ENCODE measurements around the gene NARF. TPM values are rescaled to one million over a fixed set of nuclear protein-coding genes. Genes with fewer than 3 reads are reported as not detected.

NARF gene
- total RNA-seq, 2 experiments from 2014 or later = 75.0 to 151 TPM

DNA sequence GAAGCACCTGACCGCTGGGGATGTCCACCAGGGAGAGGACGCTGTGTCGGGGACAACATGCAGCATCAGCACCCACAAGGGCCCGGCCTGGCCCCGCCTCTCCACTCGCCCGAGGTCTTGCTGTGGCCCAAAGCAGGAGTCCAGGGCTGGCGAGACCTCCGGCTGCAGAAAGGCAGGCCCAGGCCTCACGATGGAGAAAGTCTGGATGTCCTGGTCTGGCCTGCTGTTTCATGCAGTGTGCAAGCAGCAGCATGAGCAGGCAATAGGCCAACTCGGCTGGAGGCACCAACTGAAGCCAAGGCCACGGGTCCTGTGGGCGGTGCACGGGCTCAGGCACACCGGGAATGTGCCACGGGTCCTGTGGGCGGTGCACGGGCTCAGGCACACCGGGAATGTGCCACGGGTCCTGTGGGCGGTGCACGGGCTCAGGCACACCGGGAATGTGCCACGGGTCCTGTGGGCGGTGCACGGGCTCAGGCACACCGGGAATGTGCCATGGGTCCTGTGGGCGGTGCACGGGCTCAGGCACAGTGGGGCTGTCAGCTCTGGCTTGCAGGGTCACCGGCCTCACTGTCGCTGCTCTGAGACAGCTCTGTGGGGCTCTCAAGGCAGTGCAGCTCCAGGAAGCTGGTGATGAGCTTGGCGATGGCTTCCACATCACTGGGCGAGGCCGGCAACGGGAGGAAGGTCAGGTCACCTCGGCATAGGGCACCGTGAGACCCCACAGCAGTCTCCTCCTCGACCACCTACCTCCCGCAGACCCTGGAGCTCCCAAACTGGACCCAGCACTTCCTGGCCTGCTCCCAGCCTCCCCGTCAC lies 14.9 kb upstream of the NARF start:
- no peak overlapping the region for H2AFZ ChIP-seq (ENCODE audit: low read length)
- H3K9me3 ChIP-seq (ENCODE audit: low read length) = no peaks in the 10 kb centered on the region
- H3K27ac ChIP-seq (ENCODE audit: low read depth, low read length, poor library complexity, severe bottlenecking) = no peak overlapping the region
- TF ChIP-seq CTCF (conservative IDR thresholded peaks at IDR 0.05; ENCODE audit: low read length) = no peak
- TF ChIP-seq EZH2phosphoT487 (IDR thresholded peaks at IDR 0.05; ENCODE audit: borderline replicate concordance, low read depth, low read length) = no peak
- H3K4me3 ChIP-seq (ENCODE audit: low read depth, low read length, poor library complexity, severe bottlenecking) = no peak overlapping the region
- intact Hi-C loops (cut with micrococcal nuclease; ENCODE audit: unreplicated experiment) = no loop called here
- H3K79me2 ChIP-seq (ENCODE audit: insufficient read depth, low read depth, low read length) = peaks cover 31% of the 10 kb centered on the region
- POLR2A ChIA-PET = no interaction called here
- no TSS peak for BruUV-seq (replicated peaks)
- CTCF ChIA-PET (ENCODE audit: unreplicated experiment) = no interaction called here
- H3K9me2 ChIP-seq (ENCODE audit: insufficient read depth, low read length) = no peaks in the 10 kb centered on the region
- no peak for DNase-seq (ENCODE audit: low spot score)
- no peak overlapping the region for H3K4me2 ChIP-seq (ENCODE audit: low read length)
- peaks cover 3% of the 10 kb centered on the region for H4K20me1 ChIP-seq (ENCODE audit: insufficient read depth, low read length)
- peaks cover 94% of the 10 kb centered on the region for H3K36me3 ChIP-seq (ENCODE audit: insufficient read depth, low read length)
- peaks cover 21% of the 10 kb centered on the region for H3K4me1 ChIP-seq (ENCODE audit: insufficient read depth, low read length, poor library complexity, severe bottlenecking)

DNA sequence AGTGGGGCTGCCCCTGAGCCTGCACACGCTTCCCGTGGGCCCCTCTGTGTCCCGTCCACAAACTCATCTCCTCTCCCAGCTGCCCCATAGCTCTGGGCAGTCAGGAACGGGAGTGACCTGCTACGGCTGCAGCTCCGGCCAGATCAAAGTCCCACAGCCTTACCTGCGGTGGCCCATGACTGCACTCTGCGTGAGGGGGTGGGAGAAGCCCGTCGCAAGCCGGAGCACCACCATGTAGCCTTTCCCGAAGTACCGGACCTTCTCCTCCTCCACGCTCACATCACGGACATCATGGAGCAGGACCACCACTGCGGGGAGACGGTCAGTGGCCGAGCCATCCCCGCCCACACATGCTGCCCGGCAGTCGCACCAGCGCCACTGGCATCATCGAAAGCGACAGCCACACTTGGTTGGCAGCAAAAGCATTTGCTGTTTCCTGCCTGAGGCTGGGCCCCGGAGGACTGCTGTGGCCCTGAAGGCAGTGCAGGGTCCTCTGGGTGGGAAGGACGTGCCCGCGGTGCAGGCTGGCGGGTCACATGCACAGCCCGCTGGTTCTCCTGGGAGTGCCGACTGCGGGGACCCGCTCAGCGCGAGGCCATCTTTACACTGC lies 14.2 kb upstream of the NARF start:
- intact Hi-C loops (cut with micrococcal nuclease; ENCODE audit: unreplicated experiment) = no loop called here
- peaks cover 33% of the 10 kb centered on the region for H3K79me2 ChIP-seq (ENCODE audit: insufficient read depth, low read depth, low read length)
- ChIA-PET POLR2A (no interaction called here), CTCF (ENCODE audit: unreplicated experiment) (no interaction called here)
- no peak overlapping the region for H3K4me3 ChIP-seq (ENCODE audit: low read depth, low read length, poor library complexity, severe bottlenecking)
- H3K36me3 ChIP-seq (ENCODE audit: insufficient read depth, low read length) = peaks cover 90% of the 10 kb centered on the region
- no peak overlapping the region for H2AFZ ChIP-seq (ENCODE audit: low read length)
- H4K20me1 ChIP-seq (ENCODE audit: insufficient read depth, low read length) = peaks cover 3% of the 10 kb centered on the region
- H3K9me3 ChIP-seq (ENCODE audit: low read length) = no peaks in the 10 kb centered on the region
- H3K4me2 ChIP-seq (ENCODE audit: low read length) = no peak overlapping the region
- no peak for DNase-seq (ENCODE audit: low spot score)
- H3K9me2 ChIP-seq (ENCODE audit: insufficient read depth, low read length) = no peaks in the 10 kb centered on the region
- H3K4me1 ChIP-seq (ENCODE audit: insufficient read depth, low read length, poor library complexity, severe bottlenecking) = peaks cover 27% of the 10 kb centered on the region
- no TSS peak for BruUV-seq (replicated peaks)
- TF ChIP-seq CTCF (conservative IDR thresholded peaks at IDR 0.05; ENCODE audit: low read length) (no peak), EZH2phosphoT487 (IDR thresholded peaks at IDR 0.05; ENCODE audit: borderline replicate concordance, low read depth, low read length) (no peak)
- no peak overlapping the region for H3K27ac ChIP-seq (ENCODE audit: low read depth, low read length, poor library complexity, severe bottlenecking)
